Osteoblast (primary cell): Measurements from ENCODE around the gene ACACA. TPM values are rescaled to one million over a fixed set of nuclear protein-coding genes. Genes with fewer than 3 reads are reported as not detected.

Source experiments
- DNase-seq: peaks from one replicate; pipeline ENCODE4 v3.0.0; 2011; ENCODE audit warnings: low spot score, mixed read lengths; ENCODE audit not compliant: insufficient read length; ENCODE audit errors: missing footprints
- H2AFZ ChIP-seq: 2 replicates; pipeline ENCODE4 v1.6.0; 2011; ENCODE audit warnings: mild to moderate bottlenecking, low read length
- H3K27ac ChIP-seq: 2 replicates; pipeline ENCODE4 v1.5.1; 2011; ENCODE audit warnings: mild to moderate bottlenecking, low read depth, low read length, moderate library complexity
- H3K27me3 ChIP-seq: 2 replicates; pipeline ENCODE4 v1.6.0; 2012; ENCODE audit warnings: mild to moderate bottlenecking, control low read depth, inconsistent platforms, low read length, moderate library complexity; ENCODE audit not compliant: insufficient read depth
- H3K36me3 ChIP-seq: 2 replicates; pipeline ENCODE4 v1.5.1; 2011; ENCODE audit warnings: mild to moderate bottlenecking, low read length, control low read depth, moderate library complexity; ENCODE audit not compliant: insufficient read depth
- H3K4me1 ChIP-seq: 2 replicates; pipeline ENCODE4 v1.5.1; 2011; ENCODE audit warnings: mild to moderate bottlenecking, low read length, control low read depth, moderate library complexity; ENCODE audit not compliant: insufficient read depth
- H3K4me2 ChIP-seq: 2 replicates; pipeline ENCODE4 v1.6.0; 2011; ENCODE audit warnings: mild to moderate bottlenecking, low read length; ENCODE audit not compliant: insufficient read depth
- H3K4me3 ChIP-seq: fragments of 200-600 bp; sonication (generic); 3 replicates; pipeline ENCODE4 v1.5.1; 2012; ENCODE audit warnings: mild to moderate bottlenecking, low read length, inconsistent platforms; ENCODE audit not compliant: insufficient read depth
- H3K79me2 ChIP-seq: 2 replicates; pipeline ENCODE4 v1.6.0; 2012; ENCODE audit warnings: mild to moderate bottlenecking, low read length, control low read depth, inconsistent platforms; ENCODE audit not compliant: insufficient read depth
- H3K9me3 ChIP-seq: 2 replicates; pipeline ENCODE4 v1.5.1; 2011; ENCODE audit warnings: low read depth, low read length, control low read depth
- H4K20me1 ChIP-seq: 2 replicates; pipeline ENCODE4 v1.6.0; 2012; ENCODE audit warnings: mild to moderate bottlenecking, low read length, control low read depth; ENCODE audit not compliant: insufficient read depth
- CTCF ChIP-seq: IDR thresholded peaks from 2 replicates; pipeline ENCODE4 v1.5.1; 2011; ENCODE audit warnings: mild to moderate bottlenecking, low read depth, low read length, moderate library complexity; ENCODE audit errors: extremely low read depth
- total RNA-seq: library from RNA; depleted of rRNA; stranded (reverse); fragments of >200 nt; gene quantifications from 2 replicates; pipeline ENCODE4 v1.2.3, GENCODE V29; 2012

ACACA gene
- total RNA-seq, 1 donor: 78.9 TPM

GRCh38 chr17:37384560-37385149 is 22.0 kb downstream of the ACACA start:
- peaks cover 9% of the 10 kb centered on the region for H3K4me1 ChIP-seq
- no peak overlapping the region for H3K4me2 ChIP-seq
- H3K9me3 ChIP-seq: no peaks in the 10 kb centered on the region
- H3K27ac ChIP-seq: no peak overlapping the region
- TF ChIP-seq CTCF: no peak
- peaks cover 3% of the 10 kb centered on the region for H4K20me1 ChIP-seq
- H3K79me2 ChIP-seq: no peaks in the 10 kb centered on the region
- H3K4me3 ChIP-seq: no peak overlapping the region
- H3K36me3 ChIP-seq: no peaks in the 10 kb centered on the region
- no peak for DNase-seq
- H2AFZ ChIP-seq: no peak overlapping the region
- H3K27me3 ChIP-seq: no peaks in the 10 kb centered on the region

DNA sequence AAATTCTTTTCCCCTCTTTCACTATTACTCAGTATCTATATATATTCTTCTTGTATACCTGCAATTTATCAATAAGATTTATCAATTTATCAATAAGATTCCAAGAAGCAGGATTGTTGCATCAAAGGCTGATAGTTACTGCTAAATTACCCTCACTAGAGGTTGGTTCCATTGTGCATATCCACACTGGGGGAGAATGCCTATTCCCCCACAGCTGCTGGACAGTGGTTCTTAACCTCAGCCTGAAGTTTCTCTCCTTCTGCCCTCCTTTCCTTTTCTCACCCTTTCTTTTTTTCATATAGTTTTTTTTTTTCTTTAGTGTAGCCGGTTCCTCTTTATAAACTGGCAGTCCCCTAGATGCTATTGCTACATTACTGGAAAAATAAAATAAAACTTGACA is 24.6 kb downstream of the ACACA start:
- Histone ChIP-seq H3K36me3 (no peaks in the 10 kb centered on the region), H3K4me3 (no peak overlapping the region), H3K4me1 (no peaks in the 10 kb centered on the region), H3K27me3 (no peaks in the 10 kb centered on the region), H4K20me1 (peaks cover 3% of the 10 kb centered on the region), H3K4me2 (no peak overlapping the region), H2AFZ (no peak overlapping the region), H3K9me3 (no peaks in the 10 kb centered on the region), H3K27ac (no peak overlapping the region), H3K79me2 (no peaks in the 10 kb centered on the region)
- TF ChIP-seq CTCF: no peak
- no peak for DNase-seq

GRCh38 chr17:37375706-37376105 is 30.9 kb downstream of the ACACA start, which contains the start of gene C17orf78:
Gene C17orf78 (plus strand): TSS chr17:37375985. CDS start chr17:37376093, 108 bp downstream.
- no peak for DNase-seq
- Histone ChIP-seq H3K4me2 (no peak within 1 kb of the TSS), H4K20me1 (no peaks in the 10 kb centered on the region), H3K4me3 (no peak within 1 kb of the TSS), H3K79me2 (no peaks in the 10 kb centered on the region), H3K27me3 (no peaks in the 10 kb centered on the region), H3K4me1 (peaks cover 3% of the 10 kb centered on the region), H3K36me3 (no peaks in the 10 kb centered on the region), H3K9me3 (no peaks in the 10 kb centered on the region), H3K27ac (no peak within 1 kb of the TSS), H2AFZ (no peak within 1 kb of the TSS)
- no peak for TF ChIP-seq CTCF

GRCh38 chr17:37373530-37374159 is 33.0 kb downstream of the ACACA start:
- peak overlapping the region; percentile 83 for H2AFZ ChIP-seq
- no peaks in the 10 kb centered on the region for H4K20me1 ChIP-seq
- DNase-seq: peak; percentile 94
- no peaks in the 10 kb centered on the region for H3K36me3 ChIP-seq
- no peaks in the 10 kb centered on the region for H3K79me2 ChIP-seq
- no peaks in the 10 kb centered on the region for H3K9me3 ChIP-seq
- H3K27me3 ChIP-seq: no peaks in the 10 kb centered on the region
- H3K4me2 ChIP-seq: peak overlapping the region; percentile 26
- peak; percentile 100 for TF ChIP-seq CTCF
- H3K27ac ChIP-seq: no peak overlapping the region
- peaks cover 5% of the 10 kb centered on the region for H3K4me1 ChIP-seq
- H3K4me3 ChIP-seq: no peak overlapping the region
